Stimulated activated naive CD8-positive, alpha-beta T cell treated with anti-CD3 and anti-CD28 coated beads, Interleukin-15, Interleukin-2, amounts not matched to agents 100 ng/mL and 50 ng/mL, for 24 hours (primary cell): ENCODE results near the gene HOXC9.

ENCODE experiments used
- H3K27ac Mint-ChIP-seq: one replicate; pipeline ENCODE4 v1.8.0; 2021; ENCODE audit warnings: mild to moderate bottlenecking, mixed read lengths
- H3K27me3 Mint-ChIP-seq: one replicate; pipeline ENCODE4 v1.8.0; 2021; ENCODE audit warnings: mixed read lengths
- H3K36me3 Mint-ChIP-seq: one replicate; pipeline ENCODE4 v1.8.0; 2021; ENCODE audit warnings: low read depth, mixed read lengths
- H3K4me1 Mint-ChIP-seq: one replicate; pipeline ENCODE4 v1.8.0; 2021; ENCODE audit warnings: low read depth, mixed read lengths
- H3K4me3 Mint-ChIP-seq: one replicate; pipeline ENCODE4 v1.8.0; 2021; ENCODE audit warnings: mild to moderate bottlenecking, mixed read lengths
- H3K9me3 Mint-ChIP-seq: one replicate; pipeline ENCODE4 v1.8.0; 2021; ENCODE audit warnings: mixed read lengths

The HOXC9 gene

DNA sequence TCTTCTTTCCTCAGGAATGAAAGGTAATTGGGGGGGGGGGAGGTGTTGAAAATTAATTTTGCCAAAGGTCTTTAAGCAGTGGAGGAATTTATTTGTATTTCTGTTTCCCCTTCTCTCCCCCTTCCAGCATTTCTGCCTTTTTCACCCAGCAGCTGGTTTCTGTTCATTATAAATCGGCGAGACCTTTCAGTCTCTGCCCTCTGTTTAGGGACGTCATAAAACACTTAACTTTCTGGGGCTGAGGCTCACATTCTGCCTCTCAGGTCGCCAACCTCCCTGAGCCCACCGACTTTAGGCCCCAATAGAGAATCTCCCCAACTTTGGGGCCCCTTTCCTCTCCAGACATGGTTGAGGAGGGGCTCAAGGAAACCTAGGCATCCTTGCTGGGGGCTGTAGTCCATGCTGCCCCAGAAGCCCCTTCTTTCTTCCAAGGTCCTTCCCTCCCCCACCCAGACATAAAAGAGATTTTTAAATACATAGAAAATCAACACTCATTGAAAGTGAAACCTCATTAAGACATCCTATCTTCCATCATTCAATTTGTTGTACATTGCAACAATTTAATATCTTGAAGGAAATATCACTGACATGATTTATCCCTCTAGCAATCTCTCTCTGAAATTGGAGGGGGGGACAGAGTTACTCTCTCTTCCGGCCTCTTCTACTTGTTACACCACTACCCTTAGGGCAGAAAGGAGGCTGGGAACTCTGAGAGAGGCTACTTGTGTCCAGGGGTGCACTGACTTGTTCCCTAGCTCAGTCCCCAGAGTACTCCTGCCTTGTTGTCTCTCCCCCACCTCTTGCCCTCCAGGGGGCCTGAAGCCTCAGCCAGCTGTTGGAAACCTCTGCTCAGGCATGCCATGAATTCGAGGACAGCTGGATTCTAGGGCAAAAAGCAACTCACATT lies 25.8 kb downstream of the HOXC9 start:
- H3K4me1 Mint-ChIP-seq: peaks cover 15% of the 10 kb centered on the region
- H3K4me3 Mint-ChIP-seq: no peak overlapping the region
- H3K27me3 Mint-ChIP-seq: peaks cover 91% of the 10 kb centered on the region
- H3K27ac Mint-ChIP-seq: no peak overlapping the region
- H3K9me3 Mint-ChIP-seq: no peaks in the 10 kb centered on the region
- H3K36me3 Mint-ChIP-seq: no peaks in the 10 kb centered on the region

DNA sequence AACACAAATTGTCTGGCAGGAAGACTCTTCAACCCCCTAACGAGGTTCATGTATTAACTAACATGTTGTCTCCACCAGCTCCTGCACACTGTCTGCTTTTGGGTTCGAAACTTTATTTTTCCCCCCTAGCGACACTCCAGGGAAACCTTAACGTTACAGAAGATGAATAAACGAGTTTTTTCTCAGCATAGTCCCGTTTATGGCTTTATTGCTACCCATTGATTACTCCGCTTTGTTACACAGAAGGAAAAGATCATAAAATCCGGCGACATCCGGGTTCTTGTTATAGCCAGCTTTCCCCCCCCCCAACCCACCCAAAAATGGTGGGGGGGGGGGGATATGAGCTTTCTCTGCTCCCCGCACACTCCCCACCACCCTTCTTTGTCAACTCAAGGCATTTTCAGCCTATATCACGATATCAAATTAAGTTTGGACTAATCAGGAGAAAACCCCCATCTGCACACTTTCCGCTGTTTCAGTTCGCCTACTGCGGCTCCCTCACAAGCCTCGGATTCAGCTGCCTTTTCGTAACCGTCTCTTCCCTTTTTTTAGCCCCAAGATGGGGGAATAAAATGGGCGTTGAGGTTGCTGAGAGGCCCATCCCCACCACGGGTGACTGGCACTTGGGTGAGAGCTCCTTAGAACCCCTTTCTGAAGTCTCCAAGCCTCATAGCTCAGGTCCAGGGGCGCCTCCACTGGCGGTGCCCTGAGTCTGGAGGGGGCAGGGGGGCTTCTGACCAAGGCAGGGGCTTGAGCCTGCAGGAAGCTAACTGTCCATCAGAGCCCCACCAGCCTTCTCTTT lies 26.9 kb downstream of the HOXC9 start:
- no peaks in the 10 kb centered on the region for H3K9me3 Mint-ChIP-seq
- H3K4me3 Mint-ChIP-seq: no peak overlapping the region
- no peaks in the 10 kb centered on the region for H3K36me3 Mint-ChIP-seq
- peaks cover 88% of the 10 kb centered on the region for H3K27me3 Mint-ChIP-seq
- no peak overlapping the region for H3K27ac Mint-ChIP-seq
- H3K4me1 Mint-ChIP-seq: peaks cover 15% of the 10 kb centered on the region

DNA sequence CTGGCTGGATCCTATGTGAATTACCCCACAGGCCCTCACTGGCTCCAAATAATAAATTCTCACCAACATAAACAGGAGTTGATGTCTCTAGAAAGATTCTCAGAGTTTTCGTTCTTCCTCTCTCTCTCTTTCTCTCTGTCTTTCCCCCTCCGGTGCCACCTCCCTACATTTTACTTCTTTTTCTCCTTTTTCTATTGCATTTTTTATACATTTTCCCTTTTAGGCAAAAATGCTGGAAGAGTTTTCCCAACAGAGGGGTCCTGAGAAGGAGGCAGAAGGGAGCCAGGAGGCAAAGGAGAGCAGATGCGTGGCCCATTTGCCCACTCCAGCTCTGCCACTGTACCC lies 27.5 kb downstream of the HOXC9 start:
- H3K27me3 Mint-ChIP-seq: peaks cover 88% of the 10 kb centered on the region
- peaks cover 15% of the 10 kb centered on the region for H3K4me1 Mint-ChIP-seq
- no peaks in the 10 kb centered on the region for H3K36me3 Mint-ChIP-seq
- H3K4me3 Mint-ChIP-seq: no peak overlapping the region
- no peaks in the 10 kb centered on the region for H3K9me3 Mint-ChIP-seq
- no peak overlapping the region for H3K27ac Mint-ChIP-seq

DNA sequence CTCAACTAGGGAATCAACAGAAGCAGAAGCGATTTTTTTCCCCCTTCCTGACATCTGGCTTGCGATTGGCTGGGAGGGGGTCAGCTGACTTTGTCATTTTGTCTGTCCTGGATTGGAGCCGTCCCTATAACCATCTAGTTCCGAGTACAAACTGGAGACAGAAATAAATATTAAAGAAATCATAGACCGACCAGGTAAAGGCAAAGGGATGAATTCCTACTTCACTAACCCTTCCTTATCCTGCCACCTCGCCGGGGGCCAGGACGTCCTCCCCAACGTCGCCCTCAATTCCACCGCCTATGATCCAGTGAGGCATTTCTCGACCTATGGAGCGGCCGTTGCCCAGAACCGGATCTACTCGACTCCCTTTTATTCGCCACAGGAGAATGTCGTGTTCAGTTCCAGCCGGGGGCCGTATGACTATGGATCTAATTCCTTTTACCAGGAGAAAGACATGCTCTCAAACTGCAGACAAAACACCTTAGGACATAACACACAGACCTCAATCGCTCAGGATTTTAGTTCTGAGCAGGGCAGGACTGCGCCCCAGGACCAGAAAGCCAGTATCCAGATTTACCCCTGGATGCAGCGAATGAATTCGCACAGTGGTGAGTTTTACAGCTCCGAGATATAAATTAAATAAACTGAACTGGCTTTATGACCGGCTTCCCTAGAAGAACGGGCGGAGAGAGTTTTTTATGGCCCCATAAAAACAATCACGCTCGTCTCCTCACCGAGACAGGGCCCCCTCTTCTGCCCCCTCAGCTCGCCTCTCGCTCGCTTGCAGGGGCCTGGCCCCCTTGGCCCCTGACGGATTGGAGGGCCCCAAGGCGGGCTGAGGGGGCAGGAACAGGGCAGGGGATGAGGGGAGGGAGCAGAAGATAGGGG lies 28.6 kb downstream of the HOXC9 start, which contains the start of gene HOXC6:
Gene HOXC6 (plus strand): TSS at position 127 of the 888 bp plus-strand sequence. CDS start 82 bp downstream, at position 209.
- Mint-ChIP-seq H3K4me3 (no peak within 1 kb of the TSS), H3K27ac (peak within 1 kb of the TSS; percentile 4), H3K9me3 (no peaks in the 10 kb centered on the region), H3K27me3 (peaks cover 88% of the 10 kb centered on the region), H3K4me1 (peaks cover 26% of the 10 kb centered on the region), H3K36me3 (no peaks in the 10 kb centered on the region)

DNA sequence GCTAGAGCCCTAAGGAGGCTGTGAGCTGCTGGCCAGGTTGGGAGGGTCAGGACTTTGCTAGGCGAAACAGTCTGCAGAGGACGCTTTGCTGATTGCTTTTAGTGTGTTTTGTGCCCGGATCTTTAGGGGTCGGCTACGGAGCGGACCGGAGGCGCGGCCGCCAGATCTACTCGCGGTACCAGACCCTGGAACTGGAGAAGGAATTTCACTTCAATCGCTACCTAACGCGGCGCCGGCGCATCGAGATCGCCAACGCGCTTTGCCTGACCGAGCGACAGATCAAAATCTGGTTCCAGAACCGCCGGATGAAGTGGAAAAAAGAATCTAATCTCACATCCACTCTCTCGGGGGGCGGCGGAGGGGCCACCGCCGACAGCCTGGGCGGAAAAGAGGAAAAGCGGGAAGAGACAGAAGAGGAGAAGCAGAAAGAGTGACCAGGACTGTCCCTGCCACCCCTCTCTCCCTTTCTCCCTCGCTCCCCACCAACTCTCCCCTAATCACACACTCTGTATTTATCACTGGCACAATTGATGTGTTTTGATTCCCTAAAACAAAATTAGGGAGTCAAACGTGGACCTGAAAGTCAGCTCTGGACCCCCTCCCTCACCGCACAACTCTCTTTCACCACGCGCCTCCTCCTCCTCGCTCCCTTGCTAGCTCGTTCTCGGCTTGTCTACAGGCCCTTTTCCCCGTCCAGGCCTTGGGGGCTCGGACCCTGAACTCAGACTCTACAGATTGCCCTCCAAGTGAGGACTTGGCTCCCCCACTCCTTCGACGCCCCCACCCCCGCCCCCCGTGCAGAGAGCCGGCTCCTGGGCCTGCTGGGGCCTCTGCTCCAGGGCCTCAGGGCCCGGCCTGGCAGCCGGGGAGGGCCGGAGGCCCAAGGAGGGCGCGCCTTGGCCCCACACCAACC lies 29.8 kb downstream of the HOXC9 start:
- H3K4me1 Mint-ChIP-seq: peaks cover 31% of the 10 kb centered on the region

DNA sequence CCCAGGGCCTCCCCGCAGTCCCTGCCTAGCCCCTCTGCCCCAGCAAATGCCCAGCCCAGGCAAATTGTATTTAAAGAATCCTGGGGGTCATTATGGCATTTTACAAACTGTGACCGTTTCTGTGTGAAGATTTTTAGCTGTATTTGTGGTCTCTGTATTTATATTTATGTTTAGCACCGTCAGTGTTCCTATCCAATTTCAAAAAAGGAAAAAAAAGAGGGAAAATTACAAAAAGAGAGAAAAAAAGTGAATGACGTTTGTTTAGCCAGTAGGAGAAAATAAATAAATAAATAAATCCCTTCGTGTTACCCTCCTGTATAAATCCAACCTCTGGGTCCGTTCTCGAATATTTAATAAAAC lies 30.5 kb downstream of the HOXC9 start:
- Mint-ChIP-seq H3K4me1 (peaks cover 35% of the 10 kb centered on the region), H3K36me3 (no peaks in the 10 kb centered on the region), H3K27ac (no peak overlapping the region), H3K9me3 (no peaks in the 10 kb centered on the region), H3K27me3 (peaks cover 83% of the 10 kb centered on the region), H3K4me3 (no peak overlapping the region)

More for the DNA sequence above, 29.8 kb downstream of the HOXC9 start:
- Mint-ChIP-seq H3K4me3 (no peak overlapping the region), H3K27ac (no peak overlapping the region), H3K27me3 (peaks cover 83% of the 10 kb centered on the region), H3K9me3 (no peaks in the 10 kb centered on the region), H3K36me3 (no peaks in the 10 kb centered on the region)

DNA sequence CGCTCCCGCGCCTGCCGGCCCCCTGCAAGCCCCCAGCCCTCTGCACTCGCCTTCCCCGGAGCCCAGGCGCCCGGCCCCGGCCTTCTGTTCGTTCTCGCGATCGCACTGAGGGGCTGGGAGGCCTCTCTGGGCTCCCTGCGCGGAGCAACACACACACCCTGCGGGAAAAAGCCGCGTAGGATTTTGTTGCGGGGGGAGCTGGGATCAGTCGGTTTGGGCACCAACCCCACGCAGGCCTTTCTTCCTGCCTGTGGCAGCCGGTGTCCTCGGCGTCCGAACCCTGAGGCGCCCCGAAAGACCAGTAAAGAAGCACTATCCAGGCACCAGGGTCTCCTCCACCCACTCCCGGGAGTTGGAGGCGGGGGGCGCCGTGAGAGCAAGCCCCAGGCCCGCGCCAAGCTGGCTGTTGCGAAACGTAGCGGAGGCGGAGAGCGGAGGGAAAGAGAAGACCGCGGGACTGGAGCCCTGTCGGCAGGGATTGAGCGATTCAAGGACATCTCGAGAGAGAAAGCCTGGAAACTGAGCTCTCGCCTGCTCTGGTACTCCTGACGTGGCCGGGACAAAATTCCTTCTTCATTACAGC lies 31.0 kb downstream of the HOXC9 start:
- peaks cover 35% of the 10 kb centered on the region for H3K4me1 Mint-ChIP-seq
- no peaks in the 10 kb centered on the region for H3K9me3 Mint-ChIP-seq
- no peak overlapping the region for H3K27ac Mint-ChIP-seq
- H3K4me3 Mint-ChIP-seq: no peak overlapping the region
- H3K27me3 Mint-ChIP-seq: peaks cover 83% of the 10 kb centered on the region
- H3K36me3 Mint-ChIP-seq: no peaks in the 10 kb centered on the region

DNA sequence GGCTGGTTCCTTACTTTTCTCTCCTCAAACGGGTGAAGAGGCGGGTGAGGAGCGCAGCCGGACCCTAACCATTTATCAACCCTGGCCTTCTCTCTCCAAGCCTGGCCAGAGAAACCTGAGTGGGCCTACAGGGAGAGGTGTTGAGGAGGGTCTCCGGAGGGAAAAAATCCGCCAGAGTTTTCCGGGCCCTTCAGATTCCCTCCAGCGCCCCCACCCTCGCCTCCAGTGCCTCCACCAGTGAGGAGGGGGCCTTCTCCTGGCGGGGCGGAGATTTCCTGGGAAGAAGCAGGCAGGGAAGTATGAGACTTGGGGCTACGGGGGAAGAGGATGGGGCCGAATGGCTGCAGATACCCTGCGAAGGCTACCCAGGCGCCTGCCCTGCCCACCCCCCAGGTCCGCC lies 31.5 kb downstream of the HOXC9 start:
- Mint-ChIP-seq H3K4me1 (peaks cover 35% of the 10 kb centered on the region), H3K27me3 (peaks cover 82% of the 10 kb centered on the region), H3K36me3 (no peaks in the 10 kb centered on the region), H3K9me3 (no peaks in the 10 kb centered on the region), H3K27ac (no peak overlapping the region), H3K4me3 (no peak overlapping the region)

DNA sequence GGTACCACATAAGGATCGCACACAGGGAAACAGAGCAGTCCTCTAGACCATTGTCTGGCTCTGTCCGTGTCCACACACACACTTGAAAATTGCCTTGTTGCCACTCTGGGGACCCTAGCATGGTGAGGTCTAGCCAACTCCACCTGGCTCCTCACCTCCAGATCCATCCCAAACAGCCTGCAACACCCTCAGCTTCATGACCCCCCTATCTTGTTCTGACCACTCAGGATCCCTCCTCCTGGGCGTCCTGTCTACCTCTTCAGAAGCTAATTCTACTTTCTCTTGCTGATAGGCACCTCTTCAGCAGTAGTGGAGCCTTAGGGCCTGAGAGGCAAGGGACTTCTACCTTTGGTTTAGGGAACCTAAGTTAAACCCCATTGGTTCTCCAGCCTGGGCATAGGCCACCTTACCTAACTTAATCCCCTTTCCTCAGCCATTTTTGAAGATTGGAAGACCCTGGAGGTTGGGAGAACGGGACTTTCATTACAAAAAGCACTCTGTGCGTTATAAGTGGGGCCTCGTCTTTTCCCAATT lies 32.2 kb downstream of the HOXC9 start:
- Mint-ChIP-seq H3K36me3 (no peaks in the 10 kb centered on the region), H3K27me3 (peaks cover 81% of the 10 kb centered on the region), H3K9me3 (no peaks in the 10 kb centered on the region), H3K4me3 (no peak overlapping the region), H3K4me1 (peaks cover 29% of the 10 kb centered on the region), H3K27ac (no peak overlapping the region)

DNA sequence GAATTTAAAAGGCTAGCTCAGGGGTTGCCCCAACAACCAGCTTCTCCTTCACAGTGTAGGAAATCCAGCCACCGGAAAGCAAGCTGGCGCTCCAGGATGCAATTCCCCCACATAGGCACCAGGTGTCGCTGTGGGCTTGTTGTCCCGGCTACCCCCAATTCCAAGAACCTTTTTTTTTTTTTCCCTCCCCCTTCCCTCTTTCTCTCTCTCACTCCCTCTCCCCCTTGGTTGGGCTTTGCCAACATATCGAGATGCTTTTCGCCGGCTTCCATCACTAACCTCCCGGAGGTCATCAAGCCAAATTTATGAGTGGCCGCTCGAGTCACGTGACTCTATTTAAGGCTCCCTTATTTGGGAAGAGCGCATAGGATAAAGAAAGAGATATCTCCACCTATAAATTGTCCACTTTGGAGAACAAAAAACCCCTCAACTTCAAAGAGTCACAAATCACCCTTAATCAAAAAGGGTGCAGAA lies 32.7 kb downstream of the HOXC9 start, which contains the start of gene HOXC5:
Gene HOXC5 (plus strand): TSS at position 424 of the 474 bp plus-strand sequence. CDS start 73 bp downstream, outside the sequence.
- H3K9me3 Mint-ChIP-seq: no peaks in the 10 kb centered on the region
- H3K27ac Mint-ChIP-seq: no peak within 1 kb of the TSS

DNA sequence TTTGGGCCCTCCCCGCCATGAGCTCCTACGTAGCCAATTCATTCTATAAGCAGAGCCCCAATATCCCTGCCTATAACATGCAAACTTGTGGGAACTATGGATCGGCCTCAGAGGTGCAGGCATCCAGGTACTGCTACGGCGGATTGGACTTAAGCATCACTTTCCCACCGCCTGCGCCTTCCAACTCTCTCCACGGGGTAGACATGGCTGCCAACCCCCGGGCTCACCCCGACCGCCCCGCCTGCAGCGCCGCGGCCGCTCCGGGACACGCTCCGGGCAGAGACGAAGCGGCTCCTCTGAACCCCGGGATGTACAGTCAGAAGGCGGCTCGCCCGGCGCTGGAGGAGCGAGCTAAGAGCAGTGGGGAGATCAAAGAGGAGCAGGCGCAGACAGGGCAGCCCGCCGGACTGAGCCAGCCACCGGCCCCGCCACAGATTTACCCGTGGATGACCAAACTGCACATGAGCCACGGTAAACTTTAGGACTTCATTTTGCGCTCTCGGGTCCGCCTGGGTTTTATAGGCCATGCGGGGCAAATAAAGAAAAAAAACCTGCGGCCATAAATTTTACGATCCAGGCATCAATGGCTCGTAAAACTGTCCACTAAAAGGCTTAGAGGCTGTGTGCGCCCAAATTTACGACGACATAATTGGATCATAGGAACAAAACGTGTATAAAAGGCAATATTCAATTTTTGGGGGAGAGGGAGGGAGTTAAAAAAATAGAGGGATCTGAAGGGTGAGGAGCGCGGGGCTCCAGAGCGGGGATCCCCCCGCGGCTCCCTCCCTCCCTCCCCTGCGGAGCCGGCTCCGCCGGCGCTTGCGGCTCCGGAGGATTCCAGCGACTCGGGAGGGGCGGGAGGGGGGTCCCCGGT lies 33.4 kb downstream of the HOXC9 start:
- Mint-ChIP-seq H3K4me3 (peak overlapping the region; percentile 72), H3K27ac (no peak overlapping the region), H3K9me3 (no peaks in the 10 kb centered on the region), H3K4me1 (peaks cover 27% of the 10 kb centered on the region), H3K27me3 (peaks cover 81% of the 10 kb centered on the region), H3K36me3 (no peaks in the 10 kb centered on the region)

More for the DNA sequence above, 32.7 kb downstream of the HOXC9 start, which contains the start of gene HOXC5:
- Mint-ChIP-seq H3K4me3 (peak within 1 kb of the TSS; percentile 72), H3K4me1 (peaks cover 29% of the 10 kb centered on the region), H3K36me3 (no peaks in the 10 kb centered on the region), H3K27me3 (peaks cover 81% of the 10 kb centered on the region)

DNA sequence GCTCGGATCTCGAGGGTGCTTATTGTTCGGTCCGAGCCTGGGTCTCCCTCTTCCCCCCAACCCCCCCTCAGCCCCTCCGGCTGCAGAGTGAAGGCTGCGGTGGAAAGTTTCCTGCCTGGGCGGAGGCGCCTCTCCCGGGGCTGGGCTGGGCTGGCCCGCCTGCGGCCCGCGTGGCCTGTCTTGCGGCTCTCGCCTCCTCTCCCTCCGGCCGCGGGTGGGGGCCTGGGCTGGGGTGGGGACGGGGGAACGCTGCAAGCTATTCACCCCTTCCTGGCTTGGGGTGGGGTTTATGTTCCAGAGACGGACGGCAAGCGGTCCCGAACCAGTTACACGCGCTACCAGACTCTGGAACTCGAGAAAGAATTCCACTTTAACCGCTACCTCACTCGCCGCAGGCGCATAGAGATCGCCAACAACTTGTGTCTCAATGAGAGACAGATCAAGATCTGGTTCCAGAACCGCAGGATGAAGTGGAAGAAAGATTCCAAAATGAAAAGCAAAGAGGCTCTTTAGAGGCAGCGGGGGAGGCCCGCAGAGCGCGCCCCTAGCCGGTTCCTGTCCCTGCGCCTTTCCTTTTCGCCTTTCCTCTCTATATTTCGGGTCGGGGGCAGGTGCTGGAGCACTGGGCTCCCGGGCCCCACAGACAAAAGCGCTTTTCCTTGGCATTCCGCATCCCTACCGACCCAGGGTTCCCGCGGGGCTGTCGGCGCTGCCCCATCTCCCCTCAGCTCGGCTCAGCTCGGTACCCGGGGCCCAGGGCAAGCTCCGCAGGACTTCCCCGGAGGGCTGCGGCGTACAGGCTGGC lies 34.2 kb downstream of the HOXC9 start:
- H3K9me3 Mint-ChIP-seq: no peaks in the 10 kb centered on the region
- H3K4me3 Mint-ChIP-seq: peak overlapping the region; percentile 56
- no peaks in the 10 kb centered on the region for H3K36me3 Mint-ChIP-seq
- H3K27ac Mint-ChIP-seq: no peak overlapping the region
- H3K4me1 Mint-ChIP-seq: peaks cover 23% of the 10 kb centered on the region
- H3K27me3 Mint-ChIP-seq: peaks cover 85% of the 10 kb centered on the region
